HEK293 (cell line): Measurements from ENCODE around the gene IDH3A.
A peak's percentile ranks its signal among the peaks of the same experiment; 100 is the strongest.

Source experiments
- CTCF ChIA-PET: fragments of 350-600 bp; formaldehyde crosslinking; extraction: SDS; loops from one replicate; lab custom pipeline; 2021; ENCODE audit warnings: antibody characterized with exemption; lab: Yijun Ruan, JAX
- POLR2A ChIA-PET: fragments of 300-600 bp; formaldehyde crosslinking; extraction: SDS; loops from one replicate; lab custom pipeline; 2020; ENCODE audit warnings: antibody characterized with exemption, inconsistent platforms; lab: Yijun Ruan, JAX
- H3K27ac ChIP-seq: fragments of 200-500 bp; sonication (Bioruptor generic); 2 replicates; pipeline ENCODE4 v1.5.1; 2014; ENCODE audit warnings: low read depth, low read length, control low read depth, inconsistent platforms; ENCODE audit errors: extremely low read depth
- H3K36me3 ChIP-seq, 2 experiments: fragments of 200-500 bp in 1 of 2; sonication (Bioruptor generic) in 1 of 2; 1 replicate in 1 of 2; 2 replicates in 1 of 2; pipeline ENCODE4 v1.5.1; 2014 to 2017; ENCODE audit warnings: inconsistent platforms in 2 of 2, low read length in 2 of 2; ENCODE audit not compliant: control insufficient read depth in 2 of 2, insufficient read depth in 1 of 2
- H3K4me1 ChIP-seq: fragments of 200-500 bp; sonication (Bioruptor generic); 2 replicates; pipeline ENCODE4 v1.5.1; 2014; ENCODE audit warnings: mild to moderate bottlenecking, low read length, inconsistent platforms; ENCODE audit not compliant: control insufficient read depth, insufficient read depth
- H3K4me3 ChIP-seq: 2 replicates; pipeline ENCODE4 v1.5.1; 2011; ENCODE audit warnings: low read depth, mild to moderate bottlenecking, control low read depth, low read length, moderate library complexity
- H3K9me3 ChIP-seq: fragments of 200-500 bp; sonication (Bioruptor generic); 2 replicates; pipeline ENCODE4 v1.5.1; 2014; ENCODE audit warnings: low read depth, low read length, inconsistent platforms; ENCODE audit not compliant: control insufficient read depth, insufficient read depth
- GLI2 ChIP-seq: fragments of 450-650 bp; formaldehyde crosslinking; IDR thresholded peaks from 2 replicates; pipeline ENCODE4; 2017; ENCODE audit warnings: missing biosample characterization, missing genetic modification characterization, low read depth, borderline replicate concordance
- KLF10 ChIP-seq: fragments of 450-650 bp; IDR thresholded peaks from 2 replicates; pipeline ENCODE4 v1.5.1; 2018; ENCODE audit warnings: missing biosample characterization, mild to moderate bottlenecking, missing genetic modification characterization
- PRDM1 ChIP-seq: fragments of 450-650 bp; formaldehyde crosslinking; IDR thresholded peaks from 2 replicates; pipeline ENCODE4; 2016; ENCODE audit warnings: missing biosample characterization, missing genetic modification characterization
- PRDM10 ChIP-seq: fragments of 450-650 bp; formaldehyde crosslinking; IDR thresholded peaks from 2 replicates; pipeline ENCODE4 v1.5.1; 2016; ENCODE audit warnings: missing biosample characterization, missing genetic modification characterization
- SETDB1 ChIP-seq: IDR thresholded peaks from one replicate; pipeline ENCODE4 v1.6.1; 2017; ENCODE audit warnings: mild to moderate bottlenecking, low read length, moderate library complexity, mixed read lengths; ENCODE audit not compliant: insufficient read length
- ZBTB48 ChIP-seq: fragments of 450-650 bp; formaldehyde crosslinking; IDR thresholded peaks from 2 replicates; pipeline ENCODE4 v1.5.1; 2016; ENCODE audit warnings: missing biosample characterization, missing genetic modification characterization
- ZBTB8A ChIP-seq: fragments of 450-650 bp; formaldehyde crosslinking; IDR thresholded peaks from 2 replicates; pipeline ENCODE4 v1.5.1; 2016; ENCODE audit warnings: missing biosample characterization, missing genetic modification characterization
- ZFP41 ChIP-seq: fragments of 450-650 bp; formaldehyde crosslinking; IDR thresholded peaks from 2 replicates; pipeline ENCODE4 v1.5.1; 2016; ENCODE audit warnings: missing biosample characterization, missing genetic modification characterization, borderline replicate concordance
- ZNF10 ChIP-seq: fragments of 450-650 bp; formaldehyde crosslinking; IDR thresholded peaks from 2 replicates; pipeline ENCODE4 v1.5.1; 2017; ENCODE audit warnings: missing biosample characterization, missing genetic modification characterization
- ZNF184 ChIP-seq: fragments of 450-650 bp; IDR thresholded peaks from 2 replicates; pipeline ENCODE4 v1.5.1; 2018; ENCODE audit warnings: missing biosample characterization, mild to moderate bottlenecking, missing genetic modification characterization
- ZNF274 ChIP-seq, 2 experiments: fragments of 200-500 bp in 1 of 2; fragments of 450-650 bp in 1 of 2; sonication (Bioruptor generic) in 1 of 2; formaldehyde crosslinking in 1 of 2; IDR thresholded peaks; 2 replicates each; pipeline versions ENCODE4 v1.5.1 to v1.6.1; 2014 to 2016; ENCODE audit warnings: borderline replicate concordance in 1 of 2, inconsistent platforms in 1 of 2, low read length in 1 of 2, missing biosample characterization in 1 of 2, missing genetic modification characterization in 1 of 2
- ZNF362 ChIP-seq: fragments of 450-650 bp; formaldehyde crosslinking; IDR thresholded peaks from 2 replicates; pipeline ENCODE4 v1.5.1; 2016; ENCODE audit warnings: missing biosample characterization, missing genetic modification characterization
- ZNF37A ChIP-seq: fragments of 450-650 bp; IDR thresholded peaks from 2 replicates; pipeline ENCODE4 v1.5.1; 2018; ENCODE audit warnings: missing biosample characterization, missing genetic modification characterization
- ZNF404 ChIP-seq: fragments of 450-650 bp; formaldehyde crosslinking; IDR thresholded peaks from 2 replicates; pipeline ENCODE4 v1.5.1; 2017; ENCODE audit warnings: missing biosample characterization, missing genetic modification characterization
- ZNF529 ChIP-seq: fragments of 450-650 bp; formaldehyde crosslinking; IDR thresholded peaks from 2 replicates; pipeline ENCODE4 v1.5.1; 2017; ENCODE audit warnings: missing genetic modification characterization, missing biosample characterization; ENCODE audit not compliant: insufficient replicate concordance
- ZNF626 ChIP-seq: fragments of 450-650 bp; sonication (Bioruptor Pico); formaldehyde crosslinking; IDR thresholded peaks from 2 replicates; pipeline ENCODE4 v1.5.1; 2018; ENCODE audit warnings: missing biosample characterization, missing genetic modification characterization, inconsistent platforms
- ZNF664 ChIP-seq: fragments of 450-650 bp; formaldehyde crosslinking; IDR thresholded peaks from 2 replicates; pipeline ENCODE4 v1.5.1; 2016; ENCODE audit warnings: missing biosample characterization, missing genetic modification characterization
- ZNF670 ChIP-seq: fragments of 450-650 bp; formaldehyde crosslinking; IDR thresholded peaks from 2 replicates; pipeline ENCODE4 v1.5.1; 2016; ENCODE audit warnings: missing biosample characterization, missing genetic modification characterization, low read depth
- ZNF843 ChIP-seq: fragments of 450-650 bp; formaldehyde crosslinking; IDR thresholded peaks from 2 replicates; pipeline ENCODE4 v1.5.1; 2016; ENCODE audit warnings: missing biosample characterization, missing genetic modification characterization
- ZSCAN30 ChIP-seq: fragments of 450-650 bp; IDR thresholded peaks from 2 replicates; pipeline ENCODE4 v1.5.1; 2018; ENCODE audit warnings: missing biosample characterization, mild to moderate bottlenecking, missing genetic modification characterization, moderate library complexity
- TF ChIP-seq, protein P1 (sequence below): fragments of 450-650 bp; formaldehyde crosslinking; IDR thresholded peaks from 2 replicates; pipeline ENCODE4 v1.5.1; 2016; ENCODE audit warnings: missing biosample characterization, missing genetic modification characterization

IDH3A gene

GRCh38 chr15:78211189-78211921, 62.2 kb downstream of the IDH3A start:
- Histone ChIP-seq H3K9me3 (no peaks in the 10 kb centered on the region), H3K4me3 (no peak overlapping the region)
- ChIA-PET POLR2A (interaction anchor here (2.0 kb wide), 1 partner anchor 88 kb away, joined by 8 read pairs; the partner anchor contains the start of gene SKIC8), CTCF (interaction anchor here (0.6 to 8.1 kb wide), 10 partner anchors 16 to 252 kb away, joined by 3 to 56 read pairs (median 3); no protein-coding TSS in a partner anchor)
- TF ChIP-seq ZNF670 (tag by site-specific recombination) (no peak), ZNF184 (tag by site-specific recombination) (0 out of 2 replicates have a peak, but pooled peaks have one; percentile 36), ZBTB48 (no peak)
- TF ChIP-seq, all 188 proteins: peak for 1
- no peak overlapping the region for H3K27ac ChIP-seq
- no peaks in the 10 kb centered on the region for H3K36me3 ChIP-seq
- H3K4me1 ChIP-seq = peaks cover 12% of the 10 kb centered on the region

DNA sequence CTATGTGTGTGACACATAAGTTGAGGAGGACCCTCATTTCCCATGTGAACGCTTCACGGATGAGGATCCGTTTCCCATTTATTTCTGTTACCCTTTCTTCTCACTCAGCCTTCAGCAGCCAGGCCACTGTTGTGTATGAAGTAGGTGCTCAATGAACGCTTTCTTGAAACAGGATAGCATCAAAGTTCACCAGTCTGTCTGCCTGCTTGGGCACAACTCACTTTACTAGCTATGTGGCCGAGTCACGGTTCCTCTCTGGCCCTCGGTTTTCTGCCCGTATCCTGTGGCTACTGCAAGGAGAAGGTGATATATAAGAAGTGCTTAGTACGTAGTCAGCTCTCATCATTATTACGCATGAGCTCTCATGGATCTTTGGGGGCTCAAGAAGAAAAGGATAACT, 62.8 kb downstream of the IDH3A start:
- CTCF ChIA-PET = interaction anchor here (0.6 to 8.1 kb wide), 7 partner anchors 16 to 252 kb away, joined by 3 to 56 read pairs (median 4); no protein-coding TSS in a partner anchor

DNA sequence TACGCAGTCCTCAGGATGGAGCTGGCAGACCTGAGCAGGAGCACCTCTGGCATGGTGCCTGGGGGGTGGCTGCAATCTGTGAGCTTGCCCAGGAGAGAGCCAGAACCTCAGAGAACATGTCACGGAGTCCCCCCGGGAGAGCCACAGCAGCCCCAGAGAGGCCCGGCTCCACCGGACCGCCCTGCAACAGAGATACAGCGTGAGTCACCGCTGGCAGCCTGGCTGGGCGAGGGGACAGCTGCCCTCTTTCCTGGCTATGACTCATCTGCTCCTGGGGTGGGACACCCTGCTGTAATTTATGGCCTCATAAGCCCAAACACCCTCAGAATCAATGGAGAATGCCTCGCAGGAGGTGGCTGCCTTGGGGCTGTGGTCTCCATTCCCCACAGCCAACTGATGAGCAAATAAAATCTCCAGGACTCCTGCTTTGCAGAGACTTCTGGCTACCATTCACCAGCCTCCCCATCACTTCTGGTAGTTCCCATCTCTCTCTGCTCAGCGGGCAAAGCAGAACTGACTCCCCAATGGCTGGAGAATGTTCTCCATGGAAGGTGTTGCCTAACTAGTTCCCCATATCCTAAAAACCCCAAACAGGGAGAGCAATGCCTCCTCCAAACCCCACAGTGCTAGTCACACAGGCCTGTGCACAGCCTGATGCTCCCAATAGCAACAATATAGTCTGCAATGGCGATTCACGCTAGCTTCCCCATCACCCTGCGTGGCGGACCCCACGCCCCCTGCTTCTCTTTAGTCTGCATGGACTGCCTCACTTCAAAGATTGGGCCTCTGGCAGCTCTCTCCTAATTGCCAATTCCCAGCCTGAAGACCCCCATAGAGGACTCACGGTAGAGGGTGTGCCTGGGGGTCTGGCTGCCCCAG, 63.6 kb downstream of the IDH3A start:
- CTCF ChIA-PET = interaction anchor here (0.5 to 8.1 kb wide), 8 partner anchors 14 to 213 kb away, joined by 3 to 56 read pairs (median 5); no protein-coding TSS in a partner anchor
- TF ChIP-seq SETDB1 (no peak), GLI2 (tag by site-specific recombination) (0 out of 2 replicates have a peak, but pooled peaks have one; percentile 34), KLF10 (tag by site-specific recombination) (peak; percentile 57; the same call in 1 of the 2 replicates), PRDM10 (peak; percentile 77), ZNF529 (no peak), ZNF626 (tag by site-specific recombination) (no peak), ZNF670 (tag by site-specific recombination) (no peak), ZNF274 (IDR thresholded peaks at IDR 0.05; ENCODE audit: low read length) (no peak), ZNF274 (tag by site-specific recombination; IDR thresholded peaks at IDR 0.05; ENCODE audit: borderline replicate concordance) (no peak), ZNF10 (tag by site-specific recombination) (peak; percentile 68; the same call in 1 of the 2 replicates), ZSCAN30 (tag by site-specific recombination) (peak; percentile 86), ZNF362 (tag by site-specific recombination) (no peak), PRDM1 (no peak), ZBTB8A (tag by site-specific recombination) (peak; percentile 81), ZNF404 (tag by site-specific recombination) (no peak), ZFP41 (tag by site-specific recombination) (no peak)

More for the DNA sequence above, 62.8 kb downstream of the IDH3A start:
- TF ChIP-seq ZNF37A = no peak
- peak; percentile 98 for TF ChIP-seq ZNF664
- TF ChIP-seq, protein P1, sequence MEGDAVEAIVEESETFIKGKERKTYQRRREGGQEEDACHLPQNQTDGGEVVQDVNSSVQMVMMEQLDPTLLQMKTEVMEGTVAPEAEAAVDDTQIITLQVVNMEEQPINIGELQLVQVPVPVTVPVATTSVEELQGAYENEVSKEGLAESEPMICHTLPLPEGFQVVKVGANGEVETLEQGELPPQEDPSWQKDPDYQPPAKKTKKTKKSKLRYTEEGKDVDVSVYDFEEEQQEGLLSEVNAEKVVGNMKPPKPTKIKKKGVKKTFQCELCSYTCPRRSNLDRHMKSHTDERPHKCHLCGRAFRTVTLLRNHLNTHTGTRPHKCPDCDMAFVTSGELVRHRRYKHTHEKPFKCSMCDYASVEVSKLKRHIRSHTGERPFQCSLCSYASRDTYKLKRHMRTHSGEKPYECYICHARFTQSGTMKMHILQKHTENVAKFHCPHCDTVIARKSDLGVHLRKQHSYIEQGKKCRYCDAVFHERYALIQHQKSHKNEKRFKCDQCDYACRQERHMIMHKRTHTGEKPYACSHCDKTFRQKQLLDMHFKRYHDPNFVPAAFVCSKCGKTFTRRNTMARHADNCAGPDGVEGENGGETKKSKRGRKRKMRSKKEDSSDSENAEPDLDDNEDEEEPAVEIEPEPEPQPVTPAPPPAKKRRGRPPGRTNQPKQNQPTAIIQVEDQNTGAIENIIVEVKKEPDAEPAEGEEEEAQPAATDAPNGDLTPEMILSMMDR (tag by site-specific recombination) = no peak
- TF ChIP-seq ZNF843 (tag by site-specific recombination) = no peak
- Histone ChIP-seq H3K27ac (no peak overlapping the region; the same call in 1 of the 2 replicates), H3K36me3 (no peaks in the 10 kb centered on the region), H3K4me3 (no peak overlapping the region), H3K9me3 (no peaks in the 10 kb centered on the region), H3K4me1 (peaks cover 12% of the 10 kb centered on the region)
- POLR2A ChIA-PET = interaction anchor here (2.0 kb wide), 1 partner anchor 88 kb away, joined by 8 read pairs; the partner anchor contains the start of gene SKIC8

More for the DNA sequence above, 63.6 kb downstream of the IDH3A start:
- peaks cover 12% of the 10 kb centered on the region for H3K4me1 ChIP-seq
- peak overlapping the region; percentile 25; the same call in 1 of the 2 replicates for H3K27ac ChIP-seq
- no peak overlapping the region for H3K4me3 ChIP-seq
- H3K36me3 ChIP-seq = no peaks in the 10 kb centered on the region
- POLR2A ChIA-PET = interaction anchor here (0.6 to 2.0 kb wide), 3 partner anchors 11 to 87 kb away, joined by 3 to 8 read pairs (median 4); partner anchors contain the start of gene SKIC8
- no peaks in the 10 kb centered on the region for H3K9me3 ChIP-seq
